NCI-H1417 treated with DMSO at 0.1 percent for 48 hours (cell line): ENCODE results near the gene AMIGO3.
"Not testable (repeated sequence)": the region's sequence is repeated elsewhere in the genome, so short reads cannot be mapped to it uniquely, and the experiment has no call there.

Experiments used
- DNase-seq: peaks from one replicate; lab custom pipeline; 2025; lab: John Stamatoyannopoulos, UW

Gene AMIGO3

GRCh38 chr3:49688338-49689045 is 31.0 kb downstream of the AMIGO3 start:
- DNase-seq = not testable (repeated sequence)

- not testable (repeated sequence) for DNase-seq
These were observed 32.1 kb downstream of the AMIGO3 start for GRCh38 chr3:49687424-49687795.

GRCh38 chr3:49686769-49687423 is 32.6 kb downstream of the AMIGO3 start:
- DNase-seq = not testable (repeated sequence)

GRCh38 chr3:49686346-49686745 is 33.1 kb downstream of the AMIGO3 start:
- not testable (repeated sequence) for DNase-seq

GRCh38 chr3:49685846-49686245 is 33.6 kb downstream of the AMIGO3 start:
- not testable (repeated sequence) for DNase-seq

- not testable (repeated sequence) for DNase-seq
These were observed 34.4 kb downstream of the AMIGO3 start for GRCh38 chr3:49685103-49685502.

- DNase-seq = not testable (repeated sequence)
These were observed 35.0 kb downstream of the AMIGO3 start for GRCh38 chr3:49684453-49684852.

- DNase-seq = no peak
These were observed 36.3 kb downstream of the AMIGO3 start for GRCh38 chr3:49683162-49683561.

GRCh38 chr3:49681543-49681942 is 37.9 kb downstream of the AMIGO3 start:
- DNase-seq = no peak

- no peak for DNase-seq
These were observed 38.3 kb downstream of the AMIGO3 start for GRCh38 chr3:49681232-49681522.

GRCh38 chr3:49680493-49681231 is 38.8 kb downstream of the AMIGO3 start:
- no peak for DNase-seq

GRCh38 chr3:49675912-49676311 is 43.6 kb downstream of the AMIGO3 start:
- DNase-seq = no peak

GRCh38 chr3:49674497-49674983 is 44.9 kb downstream of the AMIGO3 start:
- no peak for DNase-seq

- DNase-seq = no peak
These were observed 45.6 kb downstream of the AMIGO3 start, which contains the start of gene APEH for GRCh38 chr3:49673715-49674496. TSS of gene APEH (plus strand) at chr3:49674351. CDS start at chr3:49674402, 51 bp downstream.

- no peak for DNase-seq
These were observed 46.3 kb downstream of the AMIGO3 start for GRCh38 chr3:49673121-49673714.

GRCh38 chr3:49671291-49672288 is 47.9 kb downstream of the AMIGO3 start:
- DNase-seq = no peak

GRCh38 chr3:49670940-49671290 is 48.6 kb downstream of the AMIGO3 start:
- DNase-seq = no peak

GRCh38 chr3:49669352-49669751 is 50.1 kb downstream of the AMIGO3 start:
- DNase-seq = no peak

- no peak for DNase-seq
These were observed 50.6 kb downstream of the AMIGO3 start for GRCh38 chr3:49668861-49669260.

- no peak for DNase-seq
These were observed 51.1 kb downstream of the AMIGO3 start for GRCh38 chr3:49668414-49668797.
